Inferior parietal cortex (tissue), 1 donor: ENCODE measurements around the gene FHIT.
"Not testable (repeated sequence)": the region's sequence is repeated elsewhere in the genome, so short reads cannot be mapped to it uniquely, and the experiment has no call there.

Experiments used
- DNase-seq: peaks from one replicate; pipeline ENCODE4 v3.0.0-alpha.2; 2016; ENCODE audit errors: extremely low spot score

FHIT gene

GRCh38 chr3:61111825-61112224 is 139.4 kb downstream of the FHIT start:
- DNase-seq: no peak

- no peak for DNase-seq
These were observed 140.7 kb downstream of the FHIT start for GRCh38 chr3:61110576-61110975.

- no peak for DNase-seq
These were observed 142.8 kb downstream of the FHIT start for GRCh38 chr3:61108247-61109019.

GRCh38 chr3:61094608-61095007 is 156.6 kb downstream of the FHIT start:
- DNase-seq: no peak

GRCh38 chr3:61093364-61093763 is 157.9 kb downstream of the FHIT start:
- DNase-seq: no peak

- DNase-seq: no peak
These were observed 158.4 kb downstream of the FHIT start for GRCh38 chr3:61092870-61093269.

- DNase-seq: no peak
These were observed 160.7 kb downstream of the FHIT start for GRCh38 chr3:61090389-61091169.

GRCh38 chr3:61087465-61087864 is 163.8 kb downstream of the FHIT start:
- DNase-seq: no peak

GRCh38 chr3:61081554-61081953 is 169.7 kb downstream of the FHIT start:
- DNase-seq: no peak

- DNase-seq: no peak
These were observed 170.4 kb downstream of the FHIT start for GRCh38 chr3:61080737-61081445.

GRCh38 chr3:61078048-61078752 is 173.1 kb downstream of the FHIT start:
- no peak for DNase-seq

- DNase-seq: no peak
These were observed 173.7 kb downstream of the FHIT start for GRCh38 chr3:61077551-61077950.

GRCh38 chr3:61074783-61075182 is 176.5 kb downstream of the FHIT start:
- DNase-seq: no peak

- no peak for DNase-seq
These were observed 177.6 kb downstream of the FHIT start for GRCh38 chr3:61073566-61074165.

GRCh38 chr3:61068084-61068483 is 183.2 kb downstream of the FHIT start:
- no peak for DNase-seq

- no peak for DNase-seq
These were observed 184.5 kb downstream of the FHIT start for GRCh38 chr3:61066800-61067199.

- not testable (repeated sequence) for DNase-seq
These were observed 185.0 kb downstream of the FHIT start for GRCh38 chr3:61066222-61066621.

GRCh38 chr3:61065451-61066011 is 185.7 kb downstream of the FHIT start:
- no peak for DNase-seq

- no peak for DNase-seq
These were observed 190.0 kb downstream of the FHIT start for GRCh38 chr3:61061092-61061723.

- no peak for DNase-seq
These were observed 190.8 kb downstream of the FHIT start for GRCh38 chr3:61060411-61060861.

GRCh38 chr3:61058836-61059235 is 192.4 kb downstream of the FHIT start:
- DNase-seq: no peak
